Hepatocyte (in vitro differentiated cells): ENCODE data around the gene SNTB2. TPM values are rescaled to one million over a fixed set of nuclear protein-coding genes. Genes with fewer than 3 reads are reported as not detected.

Source experiments
- DNase-seq: peaks from one replicate; pipeline ENCODE4 v3.0.0-alpha.2; 2016; ENCODE audit warnings: low spot score
- H2AFZ ChIP-seq: fragments of 200-600 bp; sonication (generic); 2 replicates; pipeline ENCODE4 v1.6.0; 2016; ENCODE audit warnings: antibody characterized with exemption, mild to moderate bottlenecking
- H3K27ac ChIP-seq: fragments of 200-600 bp; sonication (generic); 2 replicates; pipeline ENCODE4 v1.5.1; 2016; ENCODE audit warnings: mild to moderate bottlenecking
- H3K27me3 ChIP-seq: fragments of 200-600 bp; sonication (generic); 2 replicates; pipeline ENCODE4 v1.6.1; 2016
- H3K36me3 ChIP-seq: fragments of 200-600 bp; sonication (generic); replicated peaks from 2 replicates; pipeline ENCODE4 v1.5.1; 2016; ENCODE audit warnings: low read depth; ENCODE audit not compliant: insufficient read depth
- H3K4me1 ChIP-seq: fragments of 200-600 bp; sonication (generic); 2 replicates; pipeline ENCODE4 v1.5.1; 2016; ENCODE audit warnings: mild to moderate bottlenecking, moderate library complexity; ENCODE audit not compliant: insufficient read depth
- H3K4me2 ChIP-seq: fragments of 200-600 bp; sonication (generic); 2 replicates; pipeline ENCODE4 v1.6.0; 2016
- H3K4me3 ChIP-seq: fragments of 200-600 bp; sonication (generic); 2 replicates; pipeline ENCODE4 v1.5.1; 2016; ENCODE audit warnings: mild to moderate bottlenecking
- H3K79me2 ChIP-seq: fragments of 200-600 bp; sonication (generic); 2 replicates; pipeline ENCODE4 v1.6.0; 2017; ENCODE audit warnings: mild to moderate bottlenecking
- H3K9me2 ChIP-seq: fragments of 200-600 bp; sonication (generic); replicated peaks from 2 replicates; pipeline ENCODE4 v1.6.0; 2017; ENCODE audit warnings: mild to moderate bottlenecking; ENCODE audit not compliant: insufficient read depth
- H3K9me3 ChIP-seq: fragments of 200-600 bp; sonication (generic); 2 replicates; pipeline ENCODE4 v1.5.1; 2016; ENCODE audit warnings: low read depth, mild to moderate bottlenecking
- H4K20me1 ChIP-seq: fragments of 200-600 bp; sonication (generic); 2 replicates; pipeline ENCODE4 v1.6.0; 2016; ENCODE audit warnings: mild to moderate bottlenecking; ENCODE audit not compliant: insufficient read depth, poor library complexity, severe bottlenecking
- CTCF ChIP-seq: fragments of 200-600 bp; sonication (generic); IDR thresholded peaks from 2 replicates; pipeline ENCODE4 v1.5.1; 2016; ENCODE audit warnings: antibody characterized with exemption, mild to moderate bottlenecking; ENCODE audit not compliant: poor library complexity
- EZH2 ChIP-seq: fragments of 200-600 bp; sonication (generic); IDR thresholded peaks from 2 replicates; pipeline ENCODE4 v1.6.1; 2016; ENCODE audit warnings: antibody characterized with exemption, mild to moderate bottlenecking, borderline replicate concordance
- EZH2phosphoT487 ChIP-seq: fragments of 200-600 bp; sonication (generic); IDR thresholded peaks from one replicate; pipeline ENCODE4 v1.6.1; 2018; ENCODE audit warnings: antibody characterized with exemption, mild to moderate bottlenecking, low read depth, moderate library complexity; ENCODE audit not compliant: unreplicated experiment, severe bottlenecking
- WGBS: methylation state at CpG from one replicate; pipeline ENCODE4 v1.1.6; 2016; ENCODE audit warnings: low lambda C conversion rate; ENCODE audit errors: missing lambda C conversion rate; 5-methylcytosine and 5-hydroxymethylcytosine counted together
- polyA plus RNA-seq: library from polyadenylated mRNA; unstranded; fragments of >200 nt; fragmentation: Nextera tagmentation; extraction: Ambion mirVana; gene quantifications from 2 replicates; pipeline ENCODE4 v1.2.1, GENCODE V29; 2016
- total RNA-seq: library from RNA; depleted of rRNA; stranded (reverse); fragments of >200 nt; gene quantifications from 2 replicates; pipeline ENCODE4 v1.2.3, GENCODE V29; 2014

SNTB2 gene
- total and polyA plus RNA-seq, 2 experiments from 2014 or later = 21.5 to 36.7 TPM

- TF ChIP-seq EZH2phosphoT487 = no peak
- TF ChIP-seq EZH2 = no peak
- TF ChIP-seq CTCF = no peak
- Histone ChIP-seq H3K9me3 (no peaks in the 10 kb centered on the region), H3K4me2 (peak overlapping the region; percentile 38), H3K36me3 (no peaks in the 10 kb centered on the region), H4K20me1 (no peaks in the 10 kb centered on the region), H3K9me2 (no peaks in the 10 kb centered on the region), H3K27me3 (no peaks in the 10 kb centered on the region), H3K4me3 (no peak overlapping the region), H3K4me1 (peaks cover 5% of the 10 kb centered on the region), H2AFZ (no peak overlapping the region), H3K79me2 (no peaks in the 10 kb centered on the region), H3K27ac (peak overlapping the region; percentile 40)
- WGBS = 68% methylated on average over 7 of the region's 7 CpGs
- peak; percentile 40 for DNase-seq
Observed at GRCh38 chr16:69276148-69277115, 89.5 kb downstream of the SNTB2 start.

GRCh38 chr16:69277413-69277812 lies 90.4 kb downstream of the SNTB2 start:
- H3K4me1 ChIP-seq = peaks cover 5% of the 10 kb centered on the region
- 85% methylated on average over 1 of the region's 1 CpG for WGBS
- H3K4me2 ChIP-seq = no peak overlapping the region
- H3K4me3 ChIP-seq = no peak overlapping the region
- TF ChIP-seq CTCF = no peak
- TF ChIP-seq EZH2phosphoT487 = no peak
- TF ChIP-seq EZH2 = no peak
- no peaks in the 10 kb centered on the region for H3K9me3 ChIP-seq
- no peak for DNase-seq
- no peaks in the 10 kb centered on the region for H3K36me3 ChIP-seq
- no peak overlapping the region for H2AFZ ChIP-seq
- H3K27me3 ChIP-seq = no peaks in the 10 kb centered on the region
- no peaks in the 10 kb centered on the region for H3K9me2 ChIP-seq
- no peaks in the 10 kb centered on the region for H4K20me1 ChIP-seq
- no peak overlapping the region for H3K27ac ChIP-seq
- H3K79me2 ChIP-seq = no peaks in the 10 kb centered on the region

- Histone ChIP-seq H3K27me3 (no peaks in the 10 kb centered on the region), H3K9me3 (no peaks in the 10 kb centered on the region), H3K4me2 (no peak overlapping the region), H3K4me3 (no peak overlapping the region), H4K20me1 (no peaks in the 10 kb centered on the region), H3K27ac (no peak overlapping the region), H3K36me3 (no peaks in the 10 kb centered on the region), H3K9me2 (no peaks in the 10 kb centered on the region), H2AFZ (no peak overlapping the region), H3K79me2 (no peaks in the 10 kb centered on the region), H3K4me1 (no peaks in the 10 kb centered on the region)
- no peak for TF ChIP-seq EZH2phosphoT487
- TF ChIP-seq EZH2 = no peak
- no peak for TF ChIP-seq CTCF
- DNase-seq = no peak
- 45% methylated on average over 4 of the region's 4 CpGs for WGBS
Observed at GRCh38 chr16:69283851-69284250, 96.9 kb downstream of the SNTB2 start.
